Upper lobe of left lung (tissue), 4 donors: ENCODE measurements around the gene ATP2C1.

Source experiments
- EP300 ChIP-seq, 4 donors: sonication (generic); formaldehyde crosslinking; IDR thresholded peaks; one replicate each; pipeline ENCODE4 v1.5.1; 2017; ENCODE audit warnings: antibody characterized with exemption in 4 of 4, control low read depth in 2 of 4
- POLR2A ChIP-seq, 4 donors: fragments of 450-650 bp; IDR thresholded peaks; one replicate each; pipeline ENCODE4 v1.5.1; 2016 to 2017; ENCODE audit warnings: antibody characterized with exemption in 4 of 4, mild to moderate bottlenecking in 2 of 4
- POLR2AphosphoS5 ChIP-seq, 2 donors: sonication (generic); formaldehyde crosslinking; IDR thresholded peaks; one replicate each; pipeline ENCODE4 v1.5.1; 2017; ENCODE audit warnings: antibody characterized with exemption in 2 of 2

DNA sequence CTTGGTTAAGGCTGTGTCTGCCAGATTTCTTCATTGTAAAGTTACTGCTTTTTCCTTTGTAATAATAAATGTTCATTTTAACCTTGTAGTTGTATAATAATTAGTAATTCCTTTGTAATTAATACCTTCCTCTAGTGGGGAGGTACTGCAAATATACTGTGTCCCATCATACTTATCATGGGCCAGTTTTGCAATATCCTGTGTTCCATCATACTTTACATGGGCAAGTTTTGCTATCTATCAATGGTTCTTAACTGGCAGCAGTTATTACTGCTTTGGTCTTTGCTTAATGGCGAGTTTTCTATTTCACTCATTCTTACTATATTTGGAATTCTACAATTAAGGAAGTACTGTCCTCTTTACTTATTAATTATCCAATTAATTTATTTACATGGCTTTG, 10.6 kb downstream of the ATP2C1 start:
- no peak for TF ChIP-seq EP300 (IDR thresholded peaks at IDR 0.05)
- TF ChIP-seq POLR2A (IDR thresholded peaks at IDR 0.05) = no peak
- TF ChIP-seq POLR2AphosphoS5 (IDR thresholded peaks at IDR 0.05) = no peak
